Islet of Langerhans (tissue), 1 donor: ENCODE data around the gene RHO.

Experiments
- FAIRE-seq: peaks from one replicate; lab custom pipeline; 2011; peaks lifted over from hg19 to GRCh38; lab: Jason Lieb, UNC

The RHO gene

GRCh38 chr3:129579991-129580390, 51.6 kb downstream of the RHO start:
- FAIRE-seq: no peak

GRCh38 chr3:129581623-129582022, 53.2 kb downstream of the RHO start:
- FAIRE-seq: no peak

- FAIRE-seq: no peak
These were observed 54.4 kb downstream of the RHO start for GRCh38 chr3:129582799-129583198.

- FAIRE-seq: no peak
These were observed 54.9 kb downstream of the RHO start for GRCh38 chr3:129583289-129583688.

GRCh38 chr3:129584631-129585030, 56.2 kb downstream of the RHO start:
- FAIRE-seq: no peak
